ENCODE measurements around the gene VPS51. TPM values are rescaled to one million over a fixed set of nuclear protein-coding genes. Genes with fewer than 3 reads are reported as not detected.
A peak's percentile ranks its signal among the peaks of the same experiment; 100 is the strongest.

The VPS51 gene
- total RNA-seq, 1 donor from 2014 or later, result 131 TPM

DNA sequence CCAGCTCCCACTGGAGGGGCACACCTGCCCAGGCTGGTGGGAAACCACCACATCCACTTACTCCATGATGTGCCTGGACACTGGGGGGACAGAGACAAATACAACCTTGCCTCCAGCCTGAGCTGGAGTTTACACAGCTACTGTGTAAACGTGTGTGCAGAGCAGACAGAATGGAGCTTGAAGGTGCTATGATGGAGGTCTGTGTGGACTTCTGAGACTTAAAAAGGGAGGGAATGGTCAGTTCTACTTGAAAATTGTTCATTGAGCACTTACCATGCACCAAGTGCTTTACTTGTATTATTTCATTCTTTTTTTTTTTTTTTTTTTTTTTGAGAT is 23.4 kb upstream of the VPS51 start:
- no peak for DNase-seq (ENCODE audit: low spot score)

GRCh38 chr11:65077451-65077850 is 18.6 kb upstream of the VPS51 start:
- DNase-seq (ENCODE audit: low spot score), result no peak

DNA sequence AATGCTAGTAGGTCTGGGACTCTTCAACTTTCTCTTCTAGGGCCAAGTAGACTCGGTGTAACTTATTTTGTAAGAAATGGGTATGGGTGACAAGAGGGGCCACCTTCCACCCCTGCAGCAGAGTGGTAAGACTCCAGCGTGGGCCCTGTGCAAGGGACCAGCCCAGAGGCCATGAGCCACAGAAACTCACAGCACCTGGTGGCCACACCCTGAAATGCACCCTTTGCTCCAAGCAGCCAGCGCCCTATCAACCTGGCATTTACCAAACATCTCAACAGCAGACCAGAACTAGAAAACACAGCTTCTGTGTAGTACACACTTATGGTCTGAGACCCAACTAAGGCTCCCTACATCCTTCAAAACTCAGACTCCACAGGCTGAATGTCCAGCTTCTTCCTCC is 17.9 kb upstream of the VPS51 start:
- DNase-seq (ENCODE audit: low spot score), result no peak

DNA sequence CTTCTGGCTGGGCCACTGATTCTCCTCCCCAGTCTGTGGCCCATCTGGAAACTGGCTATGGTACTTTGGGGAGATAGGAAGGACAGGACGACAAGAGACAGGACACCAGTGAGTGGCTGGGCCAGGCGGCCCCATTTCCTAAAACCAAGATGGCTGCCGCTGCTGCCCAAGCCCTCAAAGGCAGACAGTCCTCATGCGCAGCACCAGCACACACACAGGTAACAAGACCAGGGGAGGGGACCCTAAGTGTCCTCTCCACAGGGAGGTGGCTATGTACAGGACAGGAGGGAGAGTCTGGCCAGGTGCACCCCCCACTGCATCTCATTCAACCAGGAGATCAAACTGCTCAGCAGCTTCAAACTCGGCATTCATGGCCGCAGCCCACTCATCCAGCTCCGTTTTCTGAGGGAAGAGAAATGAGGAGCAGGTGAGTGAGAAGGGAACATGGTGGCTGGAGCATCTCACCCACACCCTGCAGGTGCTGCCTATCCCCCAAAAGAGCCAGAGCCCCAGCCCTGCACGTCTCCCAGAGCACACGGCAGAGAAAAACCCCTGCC is 17.1 kb upstream of the VPS51 start:
- no peak for DNase-seq (ENCODE audit: low spot score)

GRCh38 chr11:65083134-65083833 is 12.7 kb upstream of the VPS51 start:
- DNase-seq (ENCODE audit: low spot score), result no peak

- peak; percentile 95 for DNase-seq (ENCODE audit: low spot score)
Measured at GRCh38 chr11:65083834-65084597, 12.0 kb upstream of the VPS51 start, which contains the start of the genes CDCA5 and ZFPL1. Gene CDCA5 (minus strand): TSS chr11:65084040. CDS start chr11:65083978, 62 bp downstream. Gene ZFPL1 (plus strand): TSS chr11:65084222. CDS start chr11:65084699, 477 bp downstream.

DNA sequence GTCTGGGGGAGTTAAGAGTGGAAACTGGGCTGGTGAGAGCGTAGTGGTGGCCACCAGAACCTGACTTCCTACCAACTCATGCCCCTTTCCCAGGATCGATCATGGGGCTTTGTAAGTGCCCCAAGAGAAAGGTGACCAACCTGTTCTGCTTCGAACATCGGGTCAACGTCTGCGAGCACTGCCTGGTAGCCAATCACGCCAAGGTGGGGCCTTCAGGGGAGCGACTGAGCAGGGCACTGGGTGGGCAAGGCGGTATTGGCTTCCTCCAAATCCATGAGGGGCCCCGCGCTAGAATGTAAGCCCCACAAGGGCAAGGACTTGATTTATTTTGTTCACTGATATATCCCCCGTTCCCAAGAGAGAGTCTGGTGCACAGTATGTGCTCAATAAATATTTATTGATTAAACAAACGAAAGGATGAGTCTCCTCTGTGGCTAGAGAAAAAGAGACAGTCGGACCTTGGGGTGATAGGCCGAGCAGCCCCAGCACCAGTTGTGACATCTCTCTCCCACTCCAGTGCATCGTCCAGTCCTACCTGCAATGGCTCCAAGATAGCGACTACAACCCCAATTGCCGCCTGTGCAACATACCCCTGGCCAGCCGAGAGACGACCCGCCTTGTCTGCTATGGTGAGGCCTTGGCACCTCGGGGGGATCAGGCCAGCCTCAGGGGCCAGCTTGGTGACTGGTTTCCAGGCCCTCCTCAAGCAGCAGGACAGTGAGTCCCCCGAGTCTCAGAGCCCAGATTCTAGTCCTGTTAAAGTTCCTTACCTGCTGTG is 11.2 kb upstream of the VPS51 start:
- DNase-seq (ENCODE audit: low spot score), result no peak

GRCh38 chr11:65085446-65085845 is 10.6 kb upstream of the VPS51 start:
- DNase-seq (ENCODE audit: low spot score), result no peak

DNA sequence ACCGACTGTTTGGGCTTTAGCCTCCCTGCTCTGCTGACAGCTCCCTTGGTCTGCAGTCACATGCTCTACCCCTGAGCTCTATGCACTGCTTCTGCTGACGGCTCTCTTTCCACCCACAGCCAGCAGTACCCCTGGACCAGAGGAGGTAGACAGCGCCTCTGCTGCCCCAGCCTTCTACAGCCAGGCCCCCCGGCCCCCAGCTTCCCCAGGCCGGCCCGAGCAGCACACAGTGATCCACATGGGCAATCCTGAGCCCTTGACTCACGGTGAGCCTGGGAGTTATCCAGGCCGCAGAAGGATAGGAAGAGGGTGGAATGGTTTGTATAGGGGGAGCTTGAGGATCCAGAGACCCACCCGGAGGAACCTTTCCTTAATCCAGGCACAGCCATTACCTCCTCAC is 9.2 kb upstream of the VPS51 start:
- DNase-seq (ENCODE audit: low spot score), result no peak

DNA sequence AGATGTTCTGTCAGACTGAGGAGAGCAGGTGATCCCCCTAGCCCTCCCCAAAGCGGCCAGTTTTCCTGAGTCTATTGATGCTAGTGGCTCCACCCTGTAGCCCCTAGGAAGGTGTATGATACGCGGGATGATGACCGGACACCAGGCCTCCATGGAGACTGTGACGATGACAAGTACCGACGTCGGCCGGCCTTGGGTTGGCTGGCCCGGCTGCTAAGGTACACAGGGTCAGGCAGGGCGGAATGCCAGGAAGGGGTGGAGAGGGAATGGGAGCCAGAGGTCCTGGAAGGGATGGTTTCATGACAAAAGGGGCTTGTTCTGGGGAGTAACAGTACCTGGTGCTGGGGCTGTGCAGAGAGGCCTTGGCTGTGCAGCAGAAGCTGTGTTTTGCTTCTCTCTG is 8.8 kb upstream of the VPS51 start:
- no peak for DNase-seq (ENCODE audit: low spot score)

GRCh38 chr11:65087827-65088226 is 8.2 kb upstream of the VPS51 start:
- no peak for DNase-seq (ENCODE audit: low spot score)

- no peak for DNase-seq (ENCODE audit: low spot score)
Measured at GRCh38 chr11:65089621-65090020, 6.4 kb upstream of the VPS51 start.

DNA sequence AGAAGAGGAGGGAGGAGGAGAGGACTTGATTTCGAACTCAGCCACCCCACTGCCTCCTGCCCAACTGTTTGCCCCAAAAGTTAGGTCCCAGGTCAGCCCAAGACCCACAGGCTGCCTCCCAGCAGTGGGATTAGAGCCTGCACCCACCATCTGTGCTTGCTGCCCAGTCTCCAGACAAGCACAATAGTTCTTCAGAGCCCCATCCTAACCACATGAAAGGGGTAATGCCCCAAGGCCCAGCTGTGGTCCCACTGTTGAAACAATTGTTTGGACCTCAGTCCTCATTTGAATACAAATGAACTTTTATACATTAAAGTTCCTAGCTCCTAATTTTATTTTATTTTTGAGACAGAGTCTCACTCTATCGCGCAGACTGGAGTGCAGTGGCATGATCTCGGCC is 5.4 kb upstream of the VPS51 start:
- no peak for DNase-seq (ENCODE audit: low spot score)

DNA sequence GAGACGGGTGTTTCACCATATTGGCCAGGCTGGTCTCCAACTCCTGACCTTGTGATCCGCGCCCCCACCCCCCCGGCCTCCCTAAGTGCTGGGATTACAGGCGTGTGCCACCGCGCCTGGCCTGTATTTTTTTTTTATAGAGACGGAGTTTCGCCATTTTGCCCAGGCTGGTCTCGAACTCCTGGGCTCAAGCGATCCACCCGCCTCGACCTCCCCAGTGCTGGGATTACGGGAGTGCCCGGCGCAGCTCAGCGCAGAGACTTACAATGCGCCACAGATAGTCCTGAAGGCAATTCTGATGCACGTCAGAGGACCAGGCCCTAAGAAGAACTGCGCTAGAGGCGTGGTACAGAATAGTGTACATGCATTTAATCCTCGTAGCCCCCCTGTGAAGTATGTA is 587 bp upstream of the VPS51 start:
- no peak for DNase-seq (ENCODE audit: low spot score)

- no peak for DNase-seq (ENCODE audit: low spot score)
Measured at GRCh38 chr11:65096926-65097325, 912 bp downstream of the VPS51 start.

- no peak for DNase-seq (ENCODE audit: low spot score)
Measured at GRCh38 chr11:65100674-65101350, 4.8 kb downstream of the VPS51 start.

DNA sequence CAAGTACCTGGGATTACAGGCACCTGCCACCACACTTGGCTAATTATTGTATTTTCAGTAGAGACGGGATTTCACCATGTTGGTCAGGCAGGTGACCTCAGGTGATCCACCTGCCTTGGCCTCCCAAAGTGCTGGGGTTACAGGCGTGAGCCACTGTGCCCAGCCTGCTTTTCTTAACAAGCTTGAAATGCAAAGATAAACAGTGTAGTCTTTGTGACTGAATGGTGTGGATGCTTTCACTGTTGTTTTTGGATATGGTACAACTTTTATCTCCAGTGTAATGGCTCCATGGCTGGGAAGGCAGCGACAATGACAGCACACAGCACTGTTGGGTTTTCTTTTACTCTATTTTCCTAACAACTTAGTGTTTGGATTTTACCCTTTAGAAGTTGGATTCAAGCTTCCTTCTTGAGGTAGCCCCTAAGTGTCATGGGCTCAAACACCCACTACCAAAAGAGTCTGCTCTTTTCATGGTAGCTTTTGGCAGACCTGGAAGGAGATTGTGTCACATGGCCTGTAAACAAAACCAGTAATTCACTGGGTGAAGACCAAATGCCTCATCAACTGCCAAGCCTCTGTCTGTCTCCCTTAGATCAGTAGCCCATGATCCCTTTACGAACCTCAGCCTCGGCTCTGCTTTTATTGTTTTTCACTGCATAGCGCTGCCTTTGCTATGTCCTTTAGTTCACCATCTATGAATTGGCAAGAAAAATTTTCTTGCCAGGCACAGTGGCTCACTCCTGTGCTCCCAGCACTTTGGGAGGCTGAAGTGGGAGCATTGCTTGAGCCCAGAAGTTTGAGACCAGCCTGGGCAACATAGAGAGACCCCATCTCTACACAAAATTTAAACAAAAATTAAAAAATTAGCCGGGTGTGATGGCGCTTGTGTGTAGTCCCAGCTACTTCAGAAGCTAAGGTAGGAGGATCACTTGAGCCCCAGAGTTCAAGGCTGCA is 6.4 kb downstream of the VPS51 start:
- no peak for DNase-seq (ENCODE audit: low spot score)

DNA sequence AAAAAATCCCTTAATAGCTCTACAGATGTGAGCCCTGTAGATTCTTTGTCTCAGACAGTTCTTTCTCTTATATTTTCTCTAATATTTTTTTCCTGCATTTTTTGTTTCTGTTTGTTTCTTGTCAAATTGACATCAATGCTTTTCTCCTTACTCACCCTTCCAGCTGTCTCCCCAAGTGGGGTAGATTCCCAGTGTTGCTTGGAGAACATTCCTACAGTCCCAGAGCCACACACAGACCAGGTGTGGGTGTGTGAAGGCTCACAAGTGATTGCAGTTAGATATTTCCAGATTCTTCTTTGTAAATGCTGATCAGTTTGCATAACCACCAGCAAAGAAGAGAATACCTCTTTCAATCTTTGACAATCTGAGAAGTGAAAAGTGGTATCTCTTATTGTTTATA is 7.5 kb downstream of the VPS51 start:
- DNase-seq (ENCODE audit: low spot score), result no peak

GRCh38 chr11:65104628-65105027 is 8.6 kb downstream of the VPS51 start:
- DNase-seq (ENCODE audit: low spot score), result no peak

GRCh38 chr11:65107078-65107477 is 11.1 kb downstream of the VPS51 start:
- DNase-seq (ENCODE audit: low spot score), result no peak
